Keratinocyte (primary cell): ENCODE measurements around the gene EGFR. TPM values are rescaled to one million over a fixed set of nuclear protein-coding genes. Genes with fewer than 3 reads are reported as not detected.

Experiments used
- DNase-seq: peaks from one replicate; pipeline ENCODE4 v3.0.0-alpha.2; 2011; ENCODE audit warnings: low read depth, missing footprints, low spot score
- FAIRE-seq: peaks from 2 replicates; lab custom pipeline; 2011; peaks lifted over from hg19 to GRCh38; lab: Jason Lieb, UNC
- H2AFZ ChIP-seq: 2 replicates; pipeline ENCODE4 v1.6.0; 2012; ENCODE audit warnings: low read length, control low read depth, inconsistent platforms; ENCODE audit not compliant: control insufficient read depth
- H3K27ac ChIP-seq: 2 replicates; pipeline ENCODE4 v1.5.1; 2011; ENCODE audit warnings: low read length; ENCODE audit not compliant: control insufficient read depth, insufficient read depth
- H3K27me3 ChIP-seq: 3 replicates; pipeline ENCODE4 v1.6.0; 2011; ENCODE audit warnings: low read length; ENCODE audit not compliant: control insufficient read depth, insufficient read depth; ENCODE audit errors: extremely low read depth
- H3K36me3 ChIP-seq, 2 experiments: 2 replicates in 1 of 2; 3 replicates in 1 of 2; pipeline ENCODE4 v1.5.1; 2011; ENCODE audit warnings: low read length in 2 of 2, mild to moderate bottlenecking in 1 of 2; ENCODE audit not compliant: control insufficient read depth in 2 of 2, insufficient read depth in 2 of 2; ENCODE audit errors: extremely low read depth in 1 of 2
- H3K4me1 ChIP-seq: 3 replicates; pipeline ENCODE4 v1.5.1; 2011; ENCODE audit warnings: low read length; ENCODE audit not compliant: control insufficient read depth, insufficient read depth; ENCODE audit errors: extremely low read depth
- H3K4me2 ChIP-seq: 3 replicates; pipeline ENCODE4 v1.6.0; 2011; ENCODE audit warnings: low read depth, low read length; ENCODE audit not compliant: control insufficient read depth, insufficient read depth; ENCODE audit errors: extremely low read depth
- H3K4me3 ChIP-seq, 3 experiments: fragments of 200-600 bp in 1 of 3; sonication (generic) in 1 of 3; 2 replicates in 2 of 3; 3 replicates in 1 of 3; pipeline ENCODE4 v1.5.1; 2011 to 2016; ENCODE audit warnings: low read length in 3 of 3, mild to moderate bottlenecking in 3 of 3, control low read depth in 2 of 3, inconsistent platforms in 1 of 3, low read depth in 1 of 3, mixed read lengths in 1 of 3, mixed run types in 1 of 3, moderate library complexity in 1 of 3; ENCODE audit not compliant: control insufficient read depth in 2 of 3, insufficient read depth in 2 of 3; ENCODE audit errors: extremely low read depth in 1 of 3
- H3K79me2 ChIP-seq: 2 replicates; pipeline ENCODE4 v1.6.0; 2012; ENCODE audit warnings: low read length; ENCODE audit not compliant: control insufficient read depth, insufficient read depth
- H3K9ac ChIP-seq: 3 replicates; pipeline ENCODE4 v1.6.0; 2011; ENCODE audit warnings: low read length; ENCODE audit not compliant: control insufficient read depth, insufficient read depth; ENCODE audit errors: extremely low read depth
- H3K9me1 ChIP-seq: 3 replicates; pipeline ENCODE4 v1.6.0; 2011; ENCODE audit warnings: low read length; ENCODE audit not compliant: control insufficient read depth, insufficient read depth; ENCODE audit errors: extremely low read depth
- H3K9me3 ChIP-seq: 2 replicates; pipeline ENCODE4 v1.5.1; 2012; ENCODE audit warnings: low read depth, low read length; ENCODE audit not compliant: control insufficient read depth
- H4K20me1 ChIP-seq: 3 replicates; pipeline ENCODE4 v1.6.0; 2011; ENCODE audit warnings: low read length; ENCODE audit not compliant: control insufficient read depth, insufficient read depth; ENCODE audit errors: extremely low read depth
- CTCF ChIP-seq, 3 experiments: IDR thresholded peaks in 1 of 3; conservative IDR thresholded peaks in 1 of 3; optimal IDR thresholded peaks in 1 of 3; 2 replicates in 2 of 3; 3 replicates in 1 of 3; pipeline versions ENCODE3 to v1.5.1; 2011; ENCODE audit warnings: low read length in 3 of 3, mild to moderate bottlenecking in 3 of 3, moderate library complexity in 2 of 3, control low read depth in 1 of 3, inconsistent platforms in 1 of 3; ENCODE audit not compliant: insufficient read depth in 2 of 3; ENCODE audit errors: extremely low read depth in 1 of 3
- EZH2 ChIP-seq: IDR thresholded peaks from one replicate; pipeline ENCODE4 v1.6.1; 2012; ENCODE audit warnings: inconsistent platforms, mild to moderate bottlenecking, low read length, moderate library complexity
- dilution Hi-C: fragments of 300-500 bp; cut with MboI; formaldehyde crosslinking; loops from one replicate; pipeline ENCODE4 v1.7.0; 2020; ENCODE audit warnings: low sequenced_read_pairs; ENCODE audit not compliant: extremely low pct_ligation_motif_present
- polyA plus RNA-seq, 5 experiments: library from polyadenylated mRNA; depleted of rRNA in 3 of 5; stranded (reverse) in 3 of 5; stranded (forward) in 1 of 5; unstranded in 1 of 5; fragments of >200 nt; gene quantifications; 1 replicate in 1 of 5; 2 replicates in 3 of 5; 3 replicates in 1 of 5; pipeline versions ENCODE4 v1.2.1 to v1.2.3, GENCODE V29; 2011 to 2012; ENCODE audit warnings: missing spikeins in 2 of 5, low read depth in 1 of 5, low replicate concordance in 1 of 5

Gene EGFR
- polyA plus RNA-seq, 1 donor (not counting 4 experiments of a cell fraction or from before 2014, with no cell fraction given) = 120 TPM

DNA sequence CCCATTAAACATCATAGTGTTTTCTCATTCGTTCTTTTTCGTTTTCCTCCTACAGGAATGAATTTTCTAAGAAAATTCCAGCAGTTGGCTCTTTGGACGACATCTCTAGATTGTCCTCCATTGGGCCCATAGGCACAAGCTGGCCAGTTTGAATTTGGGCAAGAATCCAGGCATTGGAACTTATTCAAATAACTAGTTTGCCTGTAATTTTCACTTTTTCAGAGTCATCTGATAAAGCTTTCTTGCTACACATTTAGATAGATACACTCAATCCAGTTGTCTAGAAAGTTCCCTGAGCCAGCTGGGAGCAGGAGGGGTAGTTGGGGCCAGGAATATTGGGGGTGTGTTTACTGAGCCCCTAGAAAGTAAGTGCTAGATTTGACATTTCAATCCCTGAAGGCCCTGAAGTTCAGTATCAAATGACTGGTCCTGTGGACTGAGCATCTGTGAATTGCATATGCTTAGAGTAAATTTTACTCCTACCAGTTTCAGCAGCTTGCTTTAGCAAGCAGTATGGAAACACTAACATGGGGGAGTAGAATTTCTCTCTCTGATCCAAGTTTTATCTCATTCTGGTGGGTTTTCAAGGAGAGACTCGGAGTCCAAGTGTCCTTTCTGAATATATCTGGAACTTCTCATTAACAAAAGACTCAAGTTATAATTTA lies 5.2 kb downstream of the EGFR start:
- peak overlapping the region in 1 of 3 experiments; percentile 25 for H3K4me3 ChIP-seq

DNA sequence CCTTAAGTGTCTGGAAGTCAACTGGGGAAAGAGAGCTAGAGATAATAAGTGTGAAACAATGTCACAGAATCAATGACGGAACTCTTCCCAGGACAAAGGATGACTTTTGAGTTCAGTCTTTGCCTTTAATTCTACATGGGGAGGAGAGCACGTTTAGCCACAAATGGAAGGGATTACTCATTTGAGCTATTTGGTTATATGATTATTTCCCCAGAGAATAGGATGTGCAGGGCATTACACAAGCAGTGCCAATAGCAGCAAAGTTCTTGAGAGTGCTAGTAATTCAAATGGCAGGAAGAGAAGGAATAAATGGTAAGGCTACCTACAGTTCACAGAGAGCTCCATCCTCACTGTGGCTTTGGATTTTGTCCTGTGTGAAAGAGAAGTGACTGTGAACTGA lies 6.0 kb downstream of the EGFR start:
- DNase-seq = no peak
- Histone ChIP-seq H4K20me1 (peaks cover 41% of the 10 kb centered on the region), H3K4me2 (peak overlapping the region; percentile 93), H3K36me3 (peaks cover 15 to 57% of the 10 kb centered on the region in 2 experiments), H3K9me1 (peaks cover 6% of the 10 kb centered on the region), H3K4me1 (peaks cover 66% of the 10 kb centered on the region), H3K27ac (peak overlapping the region; percentile 69), H3K9ac (peak overlapping the region; percentile 16), H3K27me3 (no peaks in the 10 kb centered on the region), H3K4me3 (peak overlapping the region in 1 of 3 experiments; percentile 30), H3K79me2 (peaks cover 99% of the 10 kb centered on the region), H2AFZ (no peak overlapping the region), H3K9me3 (no peaks in the 10 kb centered on the region)
- TF ChIP-seq CTCF (optimal IDR thresholded peaks at IDR 0.05 in 1 of 3, IDR thresholded peaks at IDR 0.05 in 1 of 3, conservative IDR thresholded peaks at IDR 0.05 in 1 of 3; ENCODE audit: extremely low read depth in 1 of 3, insufficient read depth in 2 of 3, low read length in 3 of 3) (no peak), EZH2 (no peak)
- dilution Hi-C loops = no loop called here
- FAIRE-seq = peak; percentile 76

More for the DNA sequence above, 5.2 kb downstream of the EGFR start:
- Histone ChIP-seq H3K79me2 (peaks cover 99% of the 10 kb centered on the region), H3K4me2 (peak overlapping the region; percentile 93), H3K27ac (peak overlapping the region; percentile 69), H3K36me3 (peaks cover 15 to 57% of the 10 kb centered on the region in 2 experiments), H3K4me1 (peaks cover 64% of the 10 kb centered on the region), H2AFZ (no peak overlapping the region), H3K9me3 (no peaks in the 10 kb centered on the region), H3K27me3 (no peaks in the 10 kb centered on the region), H3K9me1 (peaks cover 6% of the 10 kb centered on the region), H3K9ac (peak overlapping the region; percentile 9), H4K20me1 (peaks cover 39% of the 10 kb centered on the region)
- TF ChIP-seq EZH2 = no peak
- TF ChIP-seq CTCF (optimal IDR thresholded peaks at IDR 0.05 in 1 of 3, IDR thresholded peaks at IDR 0.05 in 1 of 3, conservative IDR thresholded peaks at IDR 0.05 in 1 of 3; ENCODE audit: extremely low read depth in 1 of 3, insufficient read depth in 2 of 3, low read length in 3 of 3) = no peak
- no peak for DNase-seq
- no peak for FAIRE-seq
- dilution Hi-C loops = no loop called here
